Ishikawa (cell line): ENCODE data around the gene COPB2.

Experiments
- CEBPB ChIP-seq: IDR thresholded peaks from 2 replicates; pipeline ENCODE4 v1.6.1; 2012
- CREB1 ChIP-seq: IDR thresholded peaks from 2 replicates; pipeline ENCODE4 v1.6.1; 2012; ENCODE audit warnings: low read depth
- EGR1 ChIP-seq: IDR thresholded peaks from 2 replicates; pipeline ENCODE4 v1.6.1; 2012
- EP300 ChIP-seq: IDR thresholded peaks from 2 replicates; pipeline ENCODE4 v1.6.1; 2012; ENCODE audit warnings: borderline replicate concordance
- FOXM1 ChIP-seq: IDR thresholded peaks from 2 replicates; pipeline ENCODE4 v1.6.1; 2012; ENCODE audit warnings: low read depth, borderline replicate concordance
- MAX ChIP-seq: IDR thresholded peaks from 2 replicates; pipeline ENCODE4 v1.6.1; 2012
- NFIC ChIP-seq: IDR thresholded peaks from 2 replicates; pipeline ENCODE4 v1.6.1; 2012
- RAD21 ChIP-seq: IDR thresholded peaks from 2 replicates; pipeline ENCODE4 v1.6.1; 2012; ENCODE audit warnings: low read depth
- REST ChIP-seq: IDR thresholded peaks from 2 replicates; pipeline ENCODE4 v1.6.1; 2012; ENCODE audit warnings: low read depth, mild to moderate bottlenecking
- TAF1 ChIP-seq: IDR thresholded peaks from 2 replicates; pipeline ENCODE4 v1.6.1; 2012; ENCODE audit warnings: low read depth, mild to moderate bottlenecking
- TCF12 ChIP-seq: IDR thresholded peaks from 2 replicates; pipeline ENCODE4 v1.6.1; 2012; ENCODE audit warnings: low read depth
- TEAD4 ChIP-seq: IDR thresholded peaks from 2 replicates; pipeline ENCODE4 v1.6.1; 2012
- USF1 ChIP-seq: IDR thresholded peaks from 2 replicates; pipeline ENCODE4 v1.6.1; 2012
- YY1 ChIP-seq: IDR thresholded peaks from 2 replicates; pipeline ENCODE4 v1.6.1; 2012; ENCODE audit warnings: low read depth
- ZBTB7A ChIP-seq: IDR thresholded peaks from 2 replicates; pipeline ENCODE4 v1.6.1; 2012; ENCODE audit warnings: low read depth

COPB2 gene

GRCh38 chr3:139340784-139341183 lies 48.7 kb downstream of the COPB2 start:
- TF ChIP-seq ZBTB7A (no peak), MAX (no peak), TAF1 (no peak), CEBPB (no peak), REST (no peak), EP300 (no peak), FOXM1 (no peak), USF1 (no peak)

GRCh38 chr3:139339219-139339906 lies 50.1 kb downstream of the COPB2 start:
- TF ChIP-seq RAD21, result no peak
- no peak for TF ChIP-seq CREB1
- no peak for TF ChIP-seq TEAD4
- TF ChIP-seq EGR1, result no peak
- no peak for TF ChIP-seq EP300
- TF ChIP-seq FOXM1, result no peak
- no peak for TF ChIP-seq MAX
- no peak for TF ChIP-seq TAF1
- TF ChIP-seq ZBTB7A, result no peak
- no peak for TF ChIP-seq REST
- no peak for TF ChIP-seq YY1
- TF ChIP-seq USF1, result no peak
- TF ChIP-seq CEBPB, result no peak
- TF ChIP-seq TCF12, result no peak
- no peak for TF ChIP-seq NFIC

GRCh38 chr3:139338405-139338804 lies 51.0 kb downstream of the COPB2 start:
- TF ChIP-seq TCF12, result no peak
- TF ChIP-seq MAX, result no peak

- no peak for TF ChIP-seq EP300
- TF ChIP-seq USF1, result no peak
- TF ChIP-seq REST, result no peak
- no peak for TF ChIP-seq FOXM1
- no peak for TF ChIP-seq MAX
- no peak for TF ChIP-seq ZBTB7A
- TF ChIP-seq TAF1, result no peak
- no peak for TF ChIP-seq CEBPB
- TF ChIP-seq EGR1, result no peak
- TF ChIP-seq TCF12, result no peak
- no peak for TF ChIP-seq TEAD4
- no peak for TF ChIP-seq NFIC
- TF ChIP-seq YY1, result no peak
- no peak for TF ChIP-seq RAD21
- no peak for TF ChIP-seq CREB1
Measured at GRCh38 chr3:139332092-139332491, 57.4 kb downstream of the COPB2 start.
